DOHH2 (cell line): Measurements from ENCODE around the gene PRKCE.

Experiments used
- H3F3A ChIP-seq: fragments of 200-600 bp; sonication (generic), shearing (Covaris generic); 2 replicates; pipeline ENCODE4 v1.6.0; 2016; ENCODE audit warnings: antibody characterized with exemption, mild to moderate bottlenecking; ENCODE audit not compliant: control insufficient read depth, insufficient read depth
- H3K27ac ChIP-seq: fragments of 200-600 bp; sonication (generic); 2 replicates; pipeline ENCODE4 v1.5.1; 2014; ENCODE audit warnings: low read depth, mild to moderate bottlenecking, low read length, moderate library complexity
- H3K27me3 ChIP-seq: fragments of 200-600 bp; sonication (generic); 2 replicates; pipeline ENCODE4 v1.6.1; 2014; ENCODE audit warnings: mild to moderate bottlenecking, low read length, mixed read lengths; ENCODE audit not compliant: control insufficient read depth
- H3K36me3 ChIP-seq: fragments of 200-600 bp; sonication (generic); 2 replicates; pipeline ENCODE4 v1.6.1; 2014; ENCODE audit warnings: mild to moderate bottlenecking, low read length, moderate library complexity, mixed read lengths; ENCODE audit not compliant: control insufficient read depth
- H3K4me1 ChIP-seq: fragments of 200-600 bp; sonication (generic); 2 replicates; pipeline ENCODE4 v1.6.1; 2014; ENCODE audit warnings: mild to moderate bottlenecking, low read length, mixed read lengths; ENCODE audit not compliant: control insufficient read depth
- H3K4me2 ChIP-seq: fragments of 200-600 bp; sonication (generic); 2 replicates; pipeline ENCODE4 v1.6.0; 2014; ENCODE audit warnings: mild to moderate bottlenecking, low read length, moderate library complexity
- H3K4me3 ChIP-seq: fragments of 200-600 bp; sonication (generic); 2 replicates; pipeline ENCODE4 v1.5.1; 2014; ENCODE audit warnings: mild to moderate bottlenecking, low read length, mixed read lengths
- H3K79me2 ChIP-seq: fragments of 200-600 bp; sonication (generic); 2 replicates; pipeline ENCODE4 v1.6.1; 2014; ENCODE audit warnings: mild to moderate bottlenecking, low read length, mixed read lengths; ENCODE audit not compliant: control insufficient read depth
- H3K9me2 ChIP-seq: fragments of 200-600 bp; sonication (generic); replicated peaks from 2 replicates; pipeline ENCODE4 v1.6.1; 2014; ENCODE audit warnings: mild to moderate bottlenecking, low read length, mixed read lengths; ENCODE audit not compliant: control insufficient read depth
- H3K9me3 ChIP-seq: fragments of 200-600 bp; sonication (generic); 2 replicates; pipeline ENCODE4 v1.6.1; 2014; ENCODE audit warnings: antibody characterized with exemption, low read length, mixed read lengths; ENCODE audit not compliant: control insufficient read depth, insufficient read depth
- H4K20me1 ChIP-seq: fragments of 200-600 bp; sonication (generic); 2 replicates; pipeline ENCODE4 v1.6.0; 2014; ENCODE audit warnings: low read depth, mild to moderate bottlenecking, antibody characterized with exemption, low read length, moderate library complexity; ENCODE audit not compliant: control insufficient read depth, insufficient read depth
- EZH2phosphoT487 ChIP-seq: fragments of 200-600 bp; sonication (generic); IDR thresholded peaks from 2 replicates; pipeline ENCODE4 v1.6.1; 2017; ENCODE audit warnings: borderline replicate concordance, mild to moderate bottlenecking, antibody characterized with exemption, low read length, moderate library complexity, mixed read lengths
- TF ChIP-seq, protein P1 (sequence below): fragments of 200-600 bp; sonication (generic); IDR thresholded peaks from one replicate; pipeline ENCODE4 v1.5.1; 2014; ENCODE audit warnings: antibody characterized with exemption, mild to moderate bottlenecking, low read depth, low read length; ENCODE audit not compliant: poor library complexity, severe bottlenecking

PRKCE gene

DNA sequence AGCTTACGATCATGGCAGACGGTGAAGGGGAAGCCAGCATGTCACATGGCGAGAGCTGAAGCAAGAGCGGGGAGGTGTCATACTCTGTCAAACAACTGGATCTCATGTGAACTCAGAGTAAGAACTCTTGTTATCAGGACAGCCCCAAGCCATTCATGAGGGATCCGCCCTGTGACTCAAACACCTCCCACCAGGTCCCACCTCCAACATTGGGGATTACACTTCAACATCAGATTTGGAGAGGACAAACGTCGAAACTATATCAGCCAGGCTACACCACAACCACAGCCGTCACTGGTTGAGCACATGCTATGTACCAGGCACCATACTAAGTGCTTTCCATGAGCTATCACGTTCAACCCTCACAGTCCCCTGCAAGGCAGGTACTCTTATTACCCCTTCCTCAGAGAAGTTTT is 293.8 kb downstream of the PRKCE start:
- H3K9me3 ChIP-seq: no peaks in the 10 kb centered on the region
- H3K36me3 ChIP-seq: no peaks in the 10 kb centered on the region
- H3F3A ChIP-seq: no peaks in the 10 kb centered on the region
- no peak overlapping the region for H3K27ac ChIP-seq
- no peaks in the 10 kb centered on the region for H3K4me1 ChIP-seq
- no peak overlapping the region for H3K4me3 ChIP-seq
- TF ChIP-seq, protein P1, sequence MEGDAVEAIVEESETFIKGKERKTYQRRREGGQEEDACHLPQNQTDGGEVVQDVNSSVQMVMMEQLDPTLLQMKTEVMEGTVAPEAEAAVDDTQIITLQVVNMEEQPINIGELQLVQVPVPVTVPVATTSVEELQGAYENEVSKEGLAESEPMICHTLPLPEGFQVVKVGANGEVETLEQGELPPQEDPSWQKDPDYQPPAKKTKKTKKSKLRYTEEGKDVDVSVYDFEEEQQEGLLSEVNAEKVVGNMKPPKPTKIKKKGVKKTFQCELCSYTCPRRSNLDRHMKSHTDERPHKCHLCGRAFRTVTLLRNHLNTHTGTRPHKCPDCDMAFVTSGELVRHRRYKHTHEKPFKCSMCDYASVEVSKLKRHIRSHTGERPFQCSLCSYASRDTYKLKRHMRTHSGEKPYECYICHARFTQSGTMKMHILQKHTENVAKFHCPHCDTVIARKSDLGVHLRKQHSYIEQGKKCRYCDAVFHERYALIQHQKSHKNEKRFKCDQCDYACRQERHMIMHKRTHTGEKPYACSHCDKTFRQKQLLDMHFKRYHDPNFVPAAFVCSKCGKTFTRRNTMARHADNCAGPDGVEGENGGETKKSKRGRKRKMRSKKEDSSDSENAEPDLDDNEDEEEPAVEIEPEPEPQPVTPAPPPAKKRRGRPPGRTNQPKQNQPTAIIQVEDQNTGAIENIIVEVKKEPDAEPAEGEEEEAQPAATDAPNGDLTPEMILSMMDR: no peak
- no peak for TF ChIP-seq EZH2phosphoT487
- no peaks in the 10 kb centered on the region for H3K27me3 ChIP-seq
- H3K79me2 ChIP-seq: no peaks in the 10 kb centered on the region
- H3K4me2 ChIP-seq: no peak overlapping the region
- no peaks in the 10 kb centered on the region for H3K9me2 ChIP-seq
- no peaks in the 10 kb centered on the region; the same call in 1 of the 2 replicates for H4K20me1 ChIP-seq

DNA sequence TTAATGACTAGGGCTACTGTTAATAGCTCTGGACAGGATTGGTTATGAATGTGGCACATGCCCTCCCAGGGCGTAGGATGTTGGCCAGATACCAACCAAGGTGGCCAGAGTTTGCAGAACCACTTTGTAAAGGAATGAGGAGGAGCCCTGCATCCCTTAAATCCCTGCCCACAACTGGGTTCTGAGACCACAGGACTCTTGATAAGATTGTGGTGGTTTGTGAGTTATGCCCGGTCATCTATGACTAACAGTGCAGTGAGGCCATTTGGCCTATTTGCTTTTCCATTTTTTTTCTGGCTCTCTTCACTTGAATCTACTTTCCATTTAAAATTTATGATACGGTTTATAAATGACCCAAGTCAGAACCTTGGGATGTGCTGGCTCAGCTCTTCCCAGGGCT is 294.5 kb downstream of the PRKCE start:
- Histone ChIP-seq H3K9me3 (no peaks in the 10 kb centered on the region), H3K4me2 (no peak overlapping the region), H3K27me3 (no peaks in the 10 kb centered on the region), H3K27ac (no peak overlapping the region), H3K4me3 (no peak overlapping the region), H3F3A (no peaks in the 10 kb centered on the region), H3K79me2 (no peaks in the 10 kb centered on the region), H3K9me2 (no peaks in the 10 kb centered on the region), H3K4me1 (no peaks in the 10 kb centered on the region), H3K36me3 (no peaks in the 10 kb centered on the region), H4K20me1 (no peaks in the 10 kb centered on the region; the same call in 1 of the 2 replicates)
- no peak for TF ChIP-seq EZH2phosphoT487
- TF ChIP-seq, protein P1: no peak

DNA sequence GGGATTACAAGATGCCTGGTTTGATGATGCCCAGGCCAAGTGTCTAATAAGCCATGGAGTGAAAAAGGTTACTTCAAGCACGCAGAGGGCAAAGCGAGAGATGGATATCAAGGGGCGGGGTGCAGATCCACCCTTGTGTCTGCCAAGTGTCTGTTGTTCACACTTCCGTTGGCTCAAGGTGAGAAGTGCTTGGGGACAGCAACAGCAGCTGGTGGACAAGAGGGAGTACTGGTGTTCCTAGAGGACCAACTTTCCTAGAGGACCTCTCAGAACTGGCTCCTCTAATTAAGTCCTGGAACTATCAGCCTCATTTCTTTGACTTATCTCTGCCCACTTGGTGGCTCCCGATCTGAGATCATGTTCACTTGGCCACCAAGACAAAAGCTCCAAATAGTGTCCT is 299.1 kb downstream of the PRKCE start:
- no peaks in the 10 kb centered on the region for H3K79me2 ChIP-seq
- H3F3A ChIP-seq: no peaks in the 10 kb centered on the region
- no peak overlapping the region for H3K27ac ChIP-seq
- TF ChIP-seq EZH2phosphoT487: no peak
- TF ChIP-seq, protein P1: no peak
- no peaks in the 10 kb centered on the region for H4K20me1 ChIP-seq
- no peaks in the 10 kb centered on the region for H3K9me3 ChIP-seq
- no peaks in the 10 kb centered on the region for H3K9me2 ChIP-seq
- H3K4me3 ChIP-seq: no peak overlapping the region
- H3K4me2 ChIP-seq: no peak overlapping the region
- no peaks in the 10 kb centered on the region for H3K27me3 ChIP-seq
- no peaks in the 10 kb centered on the region for H3K36me3 ChIP-seq
- H3K4me1 ChIP-seq: no peaks in the 10 kb centered on the region
